Testis (tissue), 3 donors: Measurements from ENCODE around the gene KIAA0513. TPM values are rescaled to one million over a fixed set of nuclear protein-coding genes. Genes with fewer than 3 reads are reported as not detected.

Experiments used
- DNase-seq: peaks from one replicate; pipeline ENCODE4 v3.0.0-alpha.2; 2019
- H3K27ac ChIP-seq, 2 donors: fragments of 200-600 bp; sonication (generic); one replicate each; pipeline ENCODE4 v1.5.1; 2019
- H3K27me3 ChIP-seq: fragments of 200-600 bp; sonication (generic); one replicate; pipeline ENCODE4 v1.5.1; 2019
- H3K36me3 ChIP-seq: fragments of 200-600 bp; sonication (generic); one replicate; pipeline ENCODE4 v1.5.1; 2017; ENCODE audit warnings: low read depth; ENCODE audit errors: missing control alignments
- H3K4me1 ChIP-seq: fragments of 200-600 bp; sonication (generic); one replicate; pipeline ENCODE4 v1.5.1; 2019
- H3K4me3 ChIP-seq, 2 donors: fragments of 200-600 bp; sonication (generic); one replicate each; pipeline ENCODE4 v1.5.1; 2017 to 2019
- H3K9me3 ChIP-seq: fragments of 200-600 bp; sonication (generic); one replicate; pipeline ENCODE4 v1.5.1; 2017
- POLR2A ChIP-seq: fragments of 450-650 bp; IDR thresholded peaks from one replicate; pipeline ENCODE4 v1.6.1; 2017; ENCODE audit warnings: antibody characterized with exemption, mild to moderate bottlenecking, moderate library complexity
- WGBS, 2 donors: methylation state at CpG; one replicate each; pipeline ENCODE4 v1.1.5; 2018; 5-methylcytosine and 5-hydroxymethylcytosine counted together
- intact Hi-C: fragments of 100-400 bp; cut with DNase I; formaldehyde crosslinking; loops from one replicate; pipeline ENCODE4 v1.15.1; 2023; ENCODE audit warnings: low total_unique reads
- polyA plus RNA-seq: library from polyadenylated mRNA; stranded (reverse); fragments of 350-450 nt; fragmentation: Illumina TruSeq; extraction: RNeasy Lipid Tissue Mini Kit (QIAGEN cat#74804); gene quantifications from one replicate; pipeline ENCODE4 v1.2.3, GENCODE V29; 2014; ENCODE audit warnings: low read depth, low replicate concordance; ENCODE audit not compliant: insufficient read depth
- total RNA-seq, 2 donors: library from RNA; depleted of rRNA; stranded (reverse); fragments of >200 nt; gene quantifications; one replicate each; pipeline ENCODE4 v1.2.3, GENCODE V29; 2016
- TF ChIP-seq, protein P1 (sequence below), 3 experiments: fragments of 450-650 bp in 2 of 3; fragments of 200-600 bp in 1 of 3; sonication (generic) in 1 of 3; IDR thresholded peaks; one replicate each; pipeline ENCODE4 v1.5.1; 2016 to 2019; ENCODE audit warnings: antibody characterized with exemption in 3 of 3, mild to moderate bottlenecking in 2 of 3, moderate library complexity in 1 of 3

The KIAA0513 gene
- total and polyA plus RNA-seq, 3 donors from 2014 or later = 9.8 to 18.7 (median 18.4) TPM

- no peaks in the 10 kb centered on the region for H3K36me3 ChIP-seq
- no peak overlapping the region for H3K4me3 ChIP-seq
- H3K9me3 ChIP-seq = no peaks in the 10 kb centered on the region
- TF ChIP-seq POLR2A = no peak
- TF ChIP-seq, protein P1, sequence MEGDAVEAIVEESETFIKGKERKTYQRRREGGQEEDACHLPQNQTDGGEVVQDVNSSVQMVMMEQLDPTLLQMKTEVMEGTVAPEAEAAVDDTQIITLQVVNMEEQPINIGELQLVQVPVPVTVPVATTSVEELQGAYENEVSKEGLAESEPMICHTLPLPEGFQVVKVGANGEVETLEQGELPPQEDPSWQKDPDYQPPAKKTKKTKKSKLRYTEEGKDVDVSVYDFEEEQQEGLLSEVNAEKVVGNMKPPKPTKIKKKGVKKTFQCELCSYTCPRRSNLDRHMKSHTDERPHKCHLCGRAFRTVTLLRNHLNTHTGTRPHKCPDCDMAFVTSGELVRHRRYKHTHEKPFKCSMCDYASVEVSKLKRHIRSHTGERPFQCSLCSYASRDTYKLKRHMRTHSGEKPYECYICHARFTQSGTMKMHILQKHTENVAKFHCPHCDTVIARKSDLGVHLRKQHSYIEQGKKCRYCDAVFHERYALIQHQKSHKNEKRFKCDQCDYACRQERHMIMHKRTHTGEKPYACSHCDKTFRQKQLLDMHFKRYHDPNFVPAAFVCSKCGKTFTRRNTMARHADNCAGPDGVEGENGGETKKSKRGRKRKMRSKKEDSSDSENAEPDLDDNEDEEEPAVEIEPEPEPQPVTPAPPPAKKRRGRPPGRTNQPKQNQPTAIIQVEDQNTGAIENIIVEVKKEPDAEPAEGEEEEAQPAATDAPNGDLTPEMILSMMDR (IDR thresholded peaks at IDR 0.05) = no peak
- H3K27ac ChIP-seq = no peak overlapping the region
- H3K27me3 ChIP-seq = no peaks in the 10 kb centered on the region
- DNase-seq = no peak
- H3K4me1 ChIP-seq = no peaks in the 10 kb centered on the region
- WGBS, 2 donors = 89 to 94% methylated on average over 6 of the region's 6 CpGs
- intact Hi-C loops = no loop called here
Measured at GRCh38 chr16:85074225-85074914, 46.8 kb downstream of the KIAA0513 start.

- H3K27ac ChIP-seq = no peak overlapping the region
- WGBS, 2 donors = 89 to 91% methylated on average over 15 to 16 of the region's 16 CpGs
- no peaks in the 10 kb centered on the region for H3K27me3 ChIP-seq
- DNase-seq = no peak
- no peak overlapping the region for H3K4me3 ChIP-seq
- no peaks in the 10 kb centered on the region for H3K4me1 ChIP-seq
- TF ChIP-seq, protein P1 (IDR thresholded peaks at IDR 0.05) = no peak
- TF ChIP-seq POLR2A = no peak
- intact Hi-C loops = no loop called here
- H3K9me3 ChIP-seq = no peaks in the 10 kb centered on the region
- no peaks in the 10 kb centered on the region for H3K36me3 ChIP-seq
Measured at GRCh38 chr16:85075236-85075924, 47.8 kb downstream of the KIAA0513 start.

DNA sequence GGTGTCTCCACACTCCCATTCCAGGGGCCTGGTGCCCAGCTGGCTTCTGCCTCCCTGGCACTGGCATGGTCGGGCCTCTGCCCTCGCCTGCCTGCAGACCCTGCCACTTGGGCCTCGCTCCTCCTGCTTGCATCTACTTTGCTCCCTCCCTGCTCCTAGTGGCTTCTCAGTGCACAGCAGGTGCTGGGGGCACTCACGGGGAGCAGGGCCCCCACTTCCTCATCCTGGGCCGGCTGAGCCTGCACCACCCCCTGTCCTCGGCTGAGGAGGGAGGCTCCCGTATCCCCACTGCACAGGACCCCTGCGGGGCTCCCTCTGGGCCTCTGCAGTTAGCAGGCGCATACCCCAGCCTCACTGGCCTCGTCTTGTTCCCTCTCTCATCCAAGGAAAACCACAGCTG lies 49.4 kb downstream of the KIAA0513 start:
- H3K4me3 ChIP-seq = no peak overlapping the region
- H3K27me3 ChIP-seq = no peaks in the 10 kb centered on the region
- DNase-seq = no peak
- TF ChIP-seq, protein P1 (IDR thresholded peaks at IDR 0.05) = no peak
- TF ChIP-seq POLR2A = no peak
- no peaks in the 10 kb centered on the region for H3K9me3 ChIP-seq
- intact Hi-C loops = no loop called here
- H3K4me1 ChIP-seq = no peaks in the 10 kb centered on the region
- 88 to 92% methylated on average over 10 of the region's 10 CpGs for WGBS, 2 donors
- H3K27ac ChIP-seq = no peak overlapping the region
- H3K36me3 ChIP-seq = no peaks in the 10 kb centered on the region

GRCh38 chr16:85077576-85078125 lies 50.1 kb downstream of the KIAA0513 start:
- no peak for TF ChIP-seq POLR2A
- TF ChIP-seq, protein P1 (IDR thresholded peaks at IDR 0.05) = no peak
- intact Hi-C loops = no loop called here
- H3K4me3 ChIP-seq = no peak overlapping the region
- H3K36me3 ChIP-seq = no peaks in the 10 kb centered on the region
- no peak overlapping the region for H3K27ac ChIP-seq
- no peaks in the 10 kb centered on the region for H3K4me1 ChIP-seq
- 85 to 95% methylated on average over 10 to 16 of the region's 16 CpGs for WGBS, 2 donors
- H3K27me3 ChIP-seq = no peaks in the 10 kb centered on the region
- no peak for DNase-seq
- H3K9me3 ChIP-seq = no peaks in the 10 kb centered on the region
